HG02973 (cell line): ENCODE measurements around the gene AHSP.
"Not testable (repeated sequence)": the region's sequence is repeated elsewhere in the genome, so short reads cannot be mapped to it uniquely, and the experiment has no call there.

Experiments
- ATAC-seq: cut with Tn5 transposase; IDR thresholded peaks from one replicate; pipeline ENCODE4 v1.9.1; 2021; ENCODE audit warnings: moderate library complexity; ENCODE audit not compliant: unreplicated experiment

Gene AHSP

GRCh38 chr16:31529937-31530312, 2.2 kb downstream of the AHSP start:
- no peak for ATAC-seq

DNA sequence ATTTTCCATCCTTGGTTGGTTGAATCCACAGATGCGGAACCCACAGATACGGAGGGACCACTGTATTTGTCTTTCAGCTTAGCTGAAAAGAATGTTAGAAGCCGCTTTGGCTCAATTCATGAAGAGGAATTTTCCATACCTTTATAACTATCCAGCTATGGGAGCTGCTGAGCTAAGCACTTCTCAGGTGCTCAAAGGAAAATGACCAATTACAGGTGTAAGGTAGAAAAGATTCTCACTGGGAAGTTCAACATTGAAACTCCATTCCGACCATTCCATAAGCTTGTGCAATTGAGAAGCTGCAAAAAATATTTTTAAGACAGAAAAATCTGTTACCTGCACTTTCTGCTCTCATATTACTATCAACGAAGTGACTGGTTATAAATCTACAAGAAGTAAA, 2.7 kb downstream of the AHSP start:
- no peak for ATAC-seq

- no peak for ATAC-seq
These were observed 3.4 kb downstream of the AHSP start for GRCh38 chr16:31531096-31531495.

GRCh38 chr16:31532120-31532519, 4.4 kb downstream of the AHSP start:
- ATAC-seq, result no peak

DNA sequence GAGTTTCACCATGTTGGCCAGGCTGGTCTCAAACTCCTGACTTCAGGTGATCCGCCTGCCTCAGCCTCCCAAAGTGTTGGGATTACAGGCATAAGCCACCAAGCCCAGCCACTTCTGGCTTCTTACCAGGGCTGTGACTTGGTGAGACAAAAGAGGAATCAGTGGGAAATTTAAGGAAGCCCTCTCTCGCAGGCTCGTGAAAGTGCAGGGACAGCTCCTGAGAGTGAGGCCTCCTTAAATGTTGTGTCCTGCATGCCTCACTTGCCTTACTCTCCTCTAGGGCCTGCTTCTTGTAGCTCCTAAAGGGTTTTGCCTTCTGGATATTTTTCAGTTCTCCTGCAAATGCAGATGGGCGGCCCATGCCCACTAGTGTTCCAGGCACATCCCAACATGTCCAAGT, 5.2 kb downstream of the AHSP start:
- no peak for ATAC-seq

GRCh38 chr16:31535737-31536136, 8.0 kb downstream of the AHSP start:
- ATAC-seq, result no peak

GRCh38 chr16:31536804-31537361, 9.2 kb downstream of the AHSP start:
- no peak for ATAC-seq

- no peak for ATAC-seq
These were observed 9.9 kb downstream of the AHSP start for GRCh38 chr16:31537362-31538242.

GRCh38 chr16:31538243-31538598, 10.5 kb downstream of the AHSP start:
- not testable (repeated sequence) for ATAC-seq

- ATAC-seq, result not testable (repeated sequence)
These were observed 12.1 kb downstream of the AHSP start for GRCh38 chr16:31539762-31540161.

- ATAC-seq, result no peak
These were observed 15.1 kb downstream of the AHSP start for GRCh38 chr16:31542763-31543162.

- no peak for ATAC-seq
These were observed 33.9 kb downstream of the AHSP start for GRCh38 chr16:31561426-31562233.

GRCh38 chr16:31568577-31569359, 41.1 kb downstream of the AHSP start:
- ATAC-seq, result no peak

DNA sequence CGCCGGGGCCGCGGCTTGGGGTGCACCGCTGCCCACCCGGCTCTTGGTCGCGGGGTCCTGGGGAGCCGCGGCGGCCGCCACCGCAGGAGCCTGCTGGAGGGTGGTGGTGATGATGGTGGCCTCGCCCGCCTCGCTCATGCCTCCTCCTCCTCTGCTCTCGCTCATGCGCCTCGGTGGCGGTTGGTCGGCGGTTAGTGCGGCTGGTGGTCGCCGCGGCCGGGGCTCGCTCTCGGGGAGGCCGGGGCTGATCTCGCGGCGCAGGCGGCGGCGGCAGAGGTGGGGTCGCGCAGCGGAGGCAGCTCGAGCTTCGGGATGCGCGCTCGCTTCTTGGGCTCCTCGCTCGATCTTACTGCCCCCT, 41.6 kb downstream of the AHSP start:
- ATAC-seq, result no peak

DNA sequence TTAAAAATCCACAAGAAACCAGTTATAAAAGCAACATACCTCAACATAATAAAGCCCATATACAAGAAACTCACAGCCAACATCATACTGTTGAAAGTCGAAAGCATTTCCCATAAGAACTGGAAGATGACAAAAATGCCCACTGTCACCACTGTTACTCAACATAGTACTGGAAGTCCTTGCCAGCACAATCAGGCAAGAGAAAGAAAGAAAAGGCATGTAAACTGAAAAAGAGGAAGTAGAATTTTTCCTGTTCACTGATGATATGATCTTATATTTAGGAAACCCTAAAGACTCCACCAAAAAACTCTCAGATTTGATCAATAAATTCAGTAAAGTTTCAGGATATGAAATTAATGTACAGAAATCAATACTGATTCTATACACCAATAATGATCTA, 45.1 kb downstream of the AHSP start:
- ATAC-seq, result no peak

- not testable (repeated sequence) for ATAC-seq
These were observed 46.5 kb downstream of the AHSP start for GRCh38 chr16:31574159-31574558.

- no peak for ATAC-seq
These were observed 49.7 kb downstream of the AHSP start for GRCh38 chr16:31577411-31577810.
